ENCODE results near the gene CDK11B.
"Not testable (repeated sequence)": the region's sequence is repeated elsewhere in the genome, so short reads cannot be mapped to it uniquely, and the experiment has no call there.

The CDK11B gene
- total RNA-seq, result 46.5 to 85.2 reads per million in 2 donors

GRCh38 chr1:1658583-1659549 lies at the start of gene CDK11B:
Gene CDK11B, minus strand, starts transcription at chr1:1659004. Its CDS starts 1,519 bp downstream, at chr1:1657485.
- DNase-seq, result peak; percentile 93

DNA sequence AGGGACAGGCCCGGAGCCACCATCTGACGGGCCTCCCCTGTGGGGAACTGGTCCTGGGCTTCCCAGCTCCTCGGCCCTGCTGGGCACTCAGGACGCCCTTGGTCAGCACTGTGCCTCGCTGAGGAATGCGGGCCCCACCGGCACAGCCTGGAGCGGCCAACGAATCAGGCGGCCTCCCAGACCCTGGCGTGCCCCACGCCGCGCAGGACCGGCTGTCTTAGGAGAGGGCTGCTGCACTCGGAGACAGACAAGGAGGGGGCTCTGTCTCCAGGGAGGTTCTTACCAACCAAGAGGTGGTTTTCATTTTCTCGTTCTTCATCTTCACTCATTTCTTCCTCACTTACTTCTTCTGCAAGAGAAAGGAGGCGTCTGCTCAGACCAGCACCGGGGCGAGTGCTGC lies 49.1 kb upstream of the CDK11B start:
- not testable (repeated sequence) for DNase-seq

DNA sequence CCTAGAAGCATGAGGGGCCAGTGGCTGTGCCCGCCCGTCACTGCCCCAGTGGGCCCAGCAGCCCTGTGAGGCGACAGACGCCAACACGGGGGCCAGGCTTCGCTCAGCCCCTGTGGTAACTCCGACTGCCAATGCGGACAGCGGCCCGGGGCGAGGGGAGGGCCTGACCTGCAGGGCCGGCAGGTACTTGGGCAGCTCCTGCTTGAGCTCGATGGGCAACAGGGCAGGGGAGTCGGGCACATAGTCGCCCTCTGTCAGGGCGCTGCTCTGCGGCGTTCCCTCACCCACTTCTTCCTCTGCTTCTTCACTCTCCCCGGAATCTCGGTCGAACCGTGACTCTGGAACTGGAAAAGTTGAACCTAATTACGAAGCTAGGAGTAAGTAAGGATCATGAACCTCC lies 48.4 kb upstream of the CDK11B start:
- DNase-seq, result not testable (repeated sequence)

DNA sequence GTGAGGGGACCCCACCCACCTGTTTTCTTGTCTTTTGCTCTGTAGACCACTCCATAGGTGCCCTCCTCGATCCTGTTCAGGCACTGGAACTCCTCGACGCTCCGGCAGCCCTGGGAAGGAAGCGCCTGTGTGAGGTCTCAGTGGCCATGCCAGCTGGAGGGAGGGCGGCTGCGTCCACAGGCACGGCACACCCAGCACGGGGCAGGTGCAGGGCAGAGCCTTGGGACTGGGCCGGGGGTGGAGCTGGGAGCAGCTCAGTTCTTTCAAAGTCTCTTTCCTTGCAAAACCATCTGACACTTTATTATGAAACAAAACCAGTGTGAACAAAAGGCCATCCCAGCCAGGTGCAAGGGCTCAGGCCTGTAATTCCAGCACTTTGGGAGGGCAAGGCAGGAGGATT lies 46.8 kb upstream of the CDK11B start:
- not testable (repeated sequence) for DNase-seq

GRCh38 chr1:1704284-1704957 lies 45.6 kb upstream of the CDK11B start:
- not testable (repeated sequence) for DNase-seq

GRCh38 chr1:1703796-1704195 lies 45.0 kb upstream of the CDK11B start:
- DNase-seq, result no peak

DNA sequence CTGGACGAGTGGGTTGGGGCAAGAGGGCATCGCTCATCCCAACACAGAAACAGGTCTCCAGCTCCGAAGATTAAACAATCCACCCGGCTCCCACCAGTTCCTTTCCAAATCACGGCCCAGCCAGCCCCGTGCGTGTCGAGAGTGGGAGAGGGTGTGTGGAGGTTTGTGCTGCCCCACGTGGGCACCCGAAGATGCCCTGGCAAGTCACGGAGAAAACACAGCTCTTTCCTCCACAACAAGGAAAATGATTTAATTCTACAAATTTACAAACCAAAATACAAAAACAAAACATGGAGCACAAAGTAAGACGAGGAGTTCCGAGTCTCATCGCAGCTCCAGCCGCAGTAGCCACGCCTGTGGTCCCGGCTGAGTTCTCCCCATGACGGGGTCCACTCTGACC lies 43.7 kb upstream of the CDK11B start:
- DNase-seq, result not testable (repeated sequence)

- not testable (repeated sequence) for DNase-seq
Observed at GRCh38 chr1:1700557-1700956, 41.8 kb upstream of the CDK11B start.

- not testable (repeated sequence) for DNase-seq
Observed at GRCh38 chr1:1700067-1700466, 41.3 kb upstream of the CDK11B start.

- DNase-seq, result not testable (repeated sequence)
Observed at GRCh38 chr1:1699061-1699460, 40.3 kb upstream of the CDK11B start.

DNA sequence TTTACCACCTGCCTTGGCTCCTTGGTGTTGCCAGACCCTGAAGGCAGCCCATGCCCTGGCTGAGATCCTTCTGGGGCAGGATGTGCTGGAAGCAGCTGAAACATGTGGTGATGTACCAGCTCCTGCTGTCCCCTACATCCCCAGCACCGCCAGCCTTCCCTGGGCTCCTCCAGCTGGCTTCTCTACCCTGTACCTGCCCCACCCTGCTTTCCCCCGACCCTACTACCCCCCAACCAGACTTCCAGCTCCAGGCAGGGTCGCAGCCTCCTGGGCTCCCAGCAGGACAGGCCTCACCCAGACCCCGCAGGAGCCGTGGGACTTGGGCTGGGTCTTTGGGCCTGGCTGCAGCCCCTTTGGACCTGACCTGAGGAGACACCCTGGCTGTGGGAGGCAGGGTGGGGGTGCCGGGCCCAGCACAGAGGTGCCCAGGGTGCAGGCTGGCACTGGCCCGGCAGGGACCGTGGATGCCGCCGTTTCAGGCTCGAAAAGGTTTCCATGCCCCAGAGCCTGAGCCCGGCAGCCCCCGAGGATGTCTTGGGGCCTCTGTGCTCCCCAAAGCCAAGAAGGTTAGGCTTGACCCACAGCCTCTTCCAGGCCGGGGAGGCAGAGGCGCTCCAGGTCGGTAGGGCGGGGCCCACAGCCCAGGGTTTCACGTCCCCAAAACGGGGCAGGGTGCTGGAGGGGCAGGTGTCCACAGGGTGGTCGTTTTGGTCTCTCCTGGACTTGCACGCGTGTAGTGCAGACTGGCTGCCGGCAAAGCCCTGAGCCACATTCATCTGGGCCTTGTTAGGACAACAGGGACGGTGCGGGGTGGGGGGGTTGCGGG lies 38.8 kb upstream of the CDK11B start:
- not testable (repeated sequence) for DNase-seq

DNA sequence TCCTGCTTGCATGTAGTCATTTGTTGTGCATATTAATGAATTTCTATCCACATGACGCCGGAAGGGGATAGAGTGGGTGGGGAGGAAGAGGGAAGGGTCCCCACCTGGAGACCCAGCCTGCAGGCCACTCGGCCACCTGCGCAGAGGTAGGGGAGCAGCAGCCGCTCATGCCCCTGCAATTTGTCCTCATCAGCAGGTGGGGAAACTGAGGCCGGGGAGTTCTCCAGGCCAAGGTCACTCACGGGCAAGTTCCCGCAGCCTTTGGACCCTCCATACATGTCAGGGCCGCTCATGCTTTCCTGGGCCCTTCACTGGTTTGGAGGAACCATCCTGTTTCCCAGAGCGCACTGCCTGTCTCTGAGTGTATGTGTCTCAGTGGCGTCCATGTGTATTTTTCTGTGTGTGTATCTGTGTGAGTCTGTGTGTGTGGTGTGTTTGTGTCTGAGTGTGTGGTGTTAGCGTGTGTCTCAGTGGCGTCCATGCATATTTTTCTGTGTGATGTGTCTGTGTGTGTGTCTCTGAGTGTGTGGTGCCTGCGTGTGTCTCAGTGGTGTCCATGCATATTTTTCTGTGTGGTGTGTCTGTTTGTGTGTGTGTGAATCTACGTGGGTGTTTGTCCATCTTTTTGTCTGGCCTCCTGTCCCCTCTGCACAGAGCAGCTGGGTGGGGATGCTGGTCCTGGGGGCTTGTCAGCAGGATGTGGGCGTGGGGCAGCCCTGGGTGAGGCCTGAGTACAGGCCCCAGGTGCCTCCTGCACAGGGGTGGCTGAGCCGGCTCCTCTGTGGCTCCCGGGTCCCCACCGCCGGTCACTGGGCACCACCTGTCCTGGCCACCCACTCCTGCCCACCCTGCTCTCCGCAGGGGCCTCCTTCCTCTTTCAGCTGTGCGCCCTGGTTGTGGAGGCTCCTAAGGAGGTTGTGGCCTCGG lies 37.9 kb upstream of the CDK11B start:
- DNase-seq, result not testable (repeated sequence)

DNA sequence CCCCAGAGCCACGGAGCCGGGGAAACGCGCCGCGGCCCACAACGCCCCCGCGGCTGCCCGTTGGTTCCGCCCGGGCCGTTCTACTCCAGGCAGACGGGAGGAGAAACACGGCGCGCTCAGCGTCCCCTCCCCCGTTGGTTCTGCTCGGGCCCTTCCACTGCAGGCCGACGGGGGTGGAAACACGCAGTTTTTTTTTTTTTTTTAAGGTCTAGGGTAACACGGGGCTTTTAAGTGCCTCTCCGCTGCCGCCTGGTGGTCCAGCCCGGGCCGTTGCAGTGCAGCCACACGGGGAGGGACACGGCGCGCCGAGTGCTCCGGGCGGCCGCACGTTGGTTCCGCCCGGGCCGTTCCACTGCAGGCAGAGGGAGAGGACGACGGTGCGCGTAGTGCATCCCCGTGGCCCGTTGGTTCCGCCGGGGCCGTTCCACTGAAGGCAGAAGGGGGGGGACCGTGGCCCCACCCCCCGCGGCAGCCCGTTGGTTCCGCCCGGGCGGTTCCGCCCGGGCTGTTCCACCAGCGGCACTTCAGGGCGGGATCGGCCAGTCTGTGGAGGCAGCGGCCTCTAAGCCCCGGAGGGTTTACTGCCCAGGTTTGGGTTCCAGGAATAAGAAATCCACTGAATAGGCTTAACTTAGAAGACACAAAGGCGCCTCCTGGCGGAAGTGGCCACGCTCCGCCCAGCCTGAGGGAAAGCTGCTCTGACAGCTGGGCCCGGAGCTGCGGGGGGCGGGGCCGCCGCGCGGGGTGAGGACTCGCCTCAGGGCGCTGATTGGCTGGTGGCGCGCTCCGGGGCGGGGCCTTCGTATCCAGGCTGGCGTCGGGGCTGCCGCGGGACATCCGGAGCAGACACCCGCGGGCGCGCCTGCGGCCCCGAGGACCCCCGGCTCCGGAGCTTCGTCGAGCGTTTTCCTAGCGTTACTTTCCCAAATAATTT lies 34.2 kb upstream of the CDK11B start, which contains the start of gene SLC35E2B:
TSS of gene SLC35E2B (minus strand) at position 82 of the 934 bp plus-strand sequence. CDS start 16,096 bp downstream, outside the sequence.
- DNase-seq, result peak; percentile 98

DNA sequence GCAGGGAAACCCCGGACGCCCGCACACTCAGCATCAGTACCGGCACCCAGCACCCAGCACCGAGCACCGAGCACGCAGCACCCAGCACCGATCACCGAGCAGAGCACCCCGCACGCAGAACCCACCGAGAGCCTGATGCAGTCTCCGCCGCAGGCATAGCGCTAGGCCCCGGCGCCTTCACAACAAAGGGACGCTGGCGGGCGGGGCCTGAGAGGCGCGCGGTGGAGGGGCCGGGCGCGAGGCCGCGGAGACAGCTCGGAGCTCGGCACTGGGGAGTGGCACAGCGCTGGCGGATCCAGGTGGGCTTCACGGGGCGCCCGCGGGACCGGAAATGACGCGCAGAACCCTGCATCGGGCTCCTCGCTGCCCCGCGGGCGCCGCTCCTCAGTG lies 33.5 kb upstream of the CDK11B start:
- peak; percentile 75 for DNase-seq

GRCh38 chr1:1691443-1691842 lies 32.6 kb upstream of the CDK11B start:
- not testable (repeated sequence) for DNase-seq

- not testable (repeated sequence) for DNase-seq
Observed at GRCh38 chr1:1689526-1689925, 30.7 kb upstream of the CDK11B start.

DNA sequence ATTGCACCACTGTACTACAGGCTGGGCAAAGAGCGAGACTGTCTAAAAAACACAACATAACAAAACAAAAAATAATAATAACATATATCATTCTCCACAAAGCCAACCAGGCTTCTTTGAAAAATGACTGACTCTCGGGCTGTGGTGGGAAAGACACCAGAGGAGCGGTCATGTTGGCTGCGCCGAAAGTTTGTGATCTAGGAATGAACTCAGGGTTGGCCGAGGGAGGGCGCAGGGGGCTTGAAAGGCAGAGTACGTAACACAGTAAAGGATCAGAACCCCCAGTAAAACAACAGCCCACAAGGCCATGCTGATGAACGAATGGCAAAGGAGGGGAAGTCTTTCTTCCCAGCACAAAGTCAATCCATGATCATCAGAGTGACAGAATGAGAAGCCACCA lies 29.0 kb upstream of the CDK11B start:
- no peak for DNase-seq

- no peak for DNase-seq
Observed at GRCh38 chr1:1684031-1684681, 25.4 kb upstream of the CDK11B start.

DNA sequence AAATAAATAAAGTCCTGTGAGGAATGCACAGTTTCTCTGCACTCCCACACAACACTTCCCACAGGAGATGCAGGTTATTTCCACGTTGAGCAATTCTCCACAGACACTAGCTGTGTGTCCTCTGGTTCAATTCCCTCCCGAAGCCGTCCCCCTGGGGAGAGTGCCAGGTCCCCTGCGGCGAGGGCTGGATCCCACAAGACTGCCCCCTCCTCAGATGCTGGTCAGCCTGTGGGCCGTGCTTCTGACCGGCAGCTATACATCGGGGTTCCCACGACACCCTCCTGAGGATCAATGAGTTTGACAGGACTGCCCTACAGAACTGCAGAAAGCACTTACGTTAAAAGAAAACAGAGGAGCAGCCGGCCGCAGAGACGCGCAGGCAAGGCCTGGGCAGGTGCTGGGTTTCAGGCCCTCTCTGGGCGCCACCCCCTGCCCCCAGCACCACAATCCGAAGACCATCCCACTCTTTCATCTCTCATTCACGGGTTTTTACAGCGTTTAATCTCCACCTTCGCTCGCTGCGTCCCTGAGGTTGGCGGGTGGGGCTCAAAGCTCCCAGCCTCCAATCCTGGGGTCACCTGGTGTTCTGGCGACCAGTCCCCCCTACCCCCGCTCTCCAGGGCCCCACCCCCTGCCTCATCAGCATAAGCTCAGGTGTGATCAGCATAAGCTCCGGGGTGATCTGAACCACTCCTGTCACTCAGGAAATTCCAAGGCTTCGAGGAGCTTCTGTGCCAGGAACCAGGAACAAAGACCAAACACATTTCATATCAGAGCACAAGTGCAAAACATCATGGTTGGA lies 24.5 kb upstream of the CDK11B start:
- no peak for DNase-seq

Measured in T-helper 9 cell (primary cell).